ENCODE data around the gene ZNF154. TPM values are rescaled to one million over a fixed set of nuclear protein-coding genes. Genes with fewer than 3 reads are reported as not detected.

ZNF154 gene
- total RNA-seq, 1 donor from 2014 or later, result 4.5 TPM

- Histone ChIP-seq H3K27me3 (no peaks in the 10 kb centered on the region), H3K4me3 (no peak overlapping the region), H3K27ac (no peak overlapping the region), H3K36me3 (no peaks in the 10 kb centered on the region), H3K4me1 (no peaks in the 10 kb centered on the region), H3K9me3 (peaks cover 6% of the 10 kb centered on the region)
- DNase-seq (no peak), ATAC-seq (no peak)
- TF ChIP-seq CTCF (IDR thresholded peaks at IDR 0.05), result no peak
- intact Hi-C loops (cut with DNase I), result no loop called here
Measured at GRCh38 chr19:57648331-57649003, 60.5 kb downstream of the ZNF154 start.

Other genes starting within 250 kb of the ZNF154 start
- 6.6 TPM for gene ZNF772, start 231.6 kb downstream of the ZNF154 start, total RNA-seq
- 9.6 TPM for gene ZNF419, start 221.5 kb downstream of the ZNF154 start, total RNA-seq
- 7.1 TPM for gene ZNF773, start 209.3 kb downstream of the ZNF154 start, total RNA-seq
- 6.4 TPM for gene ZNF549, start 181.8 kb downstream of the ZNF154 start, total RNA-seq
- gene ZNF550, start 149.3 kb downstream of the ZNF154 start, total RNA-seq, result 6.3 TPM
- gene ZNF416, start 130.3 kb downstream of the ZNF154 start, total RNA-seq, result 5.6 TPM
- 2.9 TPM for gene ZIK1, start 125.1 kb downstream of the ZNF154 start, total RNA-seq
- gene ZNF530, start 109.3 kb downstream of the ZNF154 start, total RNA-seq, result 2.9 TPM
- gene ZNF134, start 95.0 kb downstream of the ZNF154 start, total RNA-seq, result 18.9 TPM
- gene ZNF211, start 76.0 kb downstream of the ZNF154 start, total RNA-seq, result 13.3 TPM
- gene ZSCAN4, start 40.3 kb downstream of the ZNF154 start, total RNA-seq, result not detected
- 5.5 TPM for gene ZNF551, start 27.2 kb downstream of the ZNF154 start, total RNA-seq
- gene ZNF671, start 18.4 kb upstream of the ZNF154 start, total RNA-seq, result 7.1 TPM
- gene ZNF776, start 37.6 kb upstream of the ZNF154 start, total RNA-seq, result 15.1 TPM
- gene ZNF586, start 60.5 kb upstream of the ZNF154 start, total RNA-seq, result 18.5 TPM
- gene ZNF552, start 105.7 kb upstream of the ZNF154 start, total RNA-seq, result 10.9 TPM
- 12.2 TPM for gene ZNF587B, start 121.1 kb upstream of the ZNF154 start, total RNA-seq
- gene ZNF587, start 140.7 kb upstream of the ZNF154 start, total RNA-seq, result 27.3 TPM
- gene ZNF814, start 179.8 kb upstream of the ZNF154 start, total RNA-seq, result 12.3 TPM
- 17.7 TPM for gene ZNF417, start 207.4 kb upstream of the ZNF154 start, total RNA-seq
- 5.0 TPM for gene ZNF418, start 226.2 kb upstream of the ZNF154 start, total RNA-seq
- 5.8 TPM for gene ZNF256, start 238.5 kb upstream of the ZNF154 start, total RNA-seq